ENCODE data around the gene LOXL3.

DNA sequence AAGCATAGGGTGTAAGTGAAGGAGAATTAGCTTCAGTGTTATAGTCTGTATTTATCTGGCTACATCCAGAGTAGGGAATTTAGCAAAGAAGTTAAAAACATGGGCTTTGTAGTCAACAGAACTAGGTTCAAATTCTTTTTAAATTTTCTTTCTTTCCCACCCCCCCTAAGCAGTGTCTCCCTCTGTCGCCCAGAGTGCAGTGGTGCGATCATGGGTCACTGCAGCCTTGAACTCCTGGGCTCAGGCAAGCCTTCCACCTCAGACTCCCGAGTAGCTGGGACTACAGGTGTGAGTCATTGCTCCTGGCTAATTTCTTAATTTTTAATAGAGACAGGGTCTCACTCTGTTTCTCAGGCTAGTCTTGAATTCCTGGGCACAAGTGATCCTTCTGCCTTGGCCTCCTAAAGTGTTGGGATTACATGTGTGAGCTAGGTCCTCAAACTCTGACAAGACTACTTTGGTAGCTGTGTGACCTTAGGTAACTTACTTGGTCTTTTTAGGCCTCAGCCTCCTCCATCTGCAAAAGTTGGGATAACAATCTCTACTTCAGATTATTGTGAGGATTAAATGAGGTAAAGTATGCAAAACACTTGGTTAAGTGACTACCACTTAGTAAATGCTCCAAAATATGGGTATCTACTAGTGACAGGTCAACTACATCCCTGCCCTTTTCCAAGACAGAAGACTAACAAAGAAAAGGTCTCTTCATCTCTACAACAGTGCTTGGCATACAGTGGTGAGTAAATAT lies 18.6 kb upstream of the LOXL3 start:
- TF ChIP-seq POLR2AphosphoS5 (IDR thresholded peaks at IDR 0.05) = no peak
- TF ChIP-seq, protein P1, sequence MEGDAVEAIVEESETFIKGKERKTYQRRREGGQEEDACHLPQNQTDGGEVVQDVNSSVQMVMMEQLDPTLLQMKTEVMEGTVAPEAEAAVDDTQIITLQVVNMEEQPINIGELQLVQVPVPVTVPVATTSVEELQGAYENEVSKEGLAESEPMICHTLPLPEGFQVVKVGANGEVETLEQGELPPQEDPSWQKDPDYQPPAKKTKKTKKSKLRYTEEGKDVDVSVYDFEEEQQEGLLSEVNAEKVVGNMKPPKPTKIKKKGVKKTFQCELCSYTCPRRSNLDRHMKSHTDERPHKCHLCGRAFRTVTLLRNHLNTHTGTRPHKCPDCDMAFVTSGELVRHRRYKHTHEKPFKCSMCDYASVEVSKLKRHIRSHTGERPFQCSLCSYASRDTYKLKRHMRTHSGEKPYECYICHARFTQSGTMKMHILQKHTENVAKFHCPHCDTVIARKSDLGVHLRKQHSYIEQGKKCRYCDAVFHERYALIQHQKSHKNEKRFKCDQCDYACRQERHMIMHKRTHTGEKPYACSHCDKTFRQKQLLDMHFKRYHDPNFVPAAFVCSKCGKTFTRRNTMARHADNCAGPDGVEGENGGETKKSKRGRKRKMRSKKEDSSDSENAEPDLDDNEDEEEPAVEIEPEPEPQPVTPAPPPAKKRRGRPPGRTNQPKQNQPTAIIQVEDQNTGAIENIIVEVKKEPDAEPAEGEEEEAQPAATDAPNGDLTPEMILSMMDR (IDR thresholded peaks at IDR 0.05) = no peak

Data from prostate gland (tissue), 2 donors.